Epithelial cell of esophagus (primary cell): ENCODE data around the gene DDX60.
"Not testable (repeated sequence)": the region's sequence is repeated elsewhere in the genome, so short reads cannot be mapped to it uniquely, and the experiment has no call there.

Experiments used
- DNase-seq: peaks from one replicate; pipeline ENCODE4 v3.0.0; 2010; ENCODE audit warnings: low read depth
- H3K4me3 ChIP-seq: 2 replicates; pipeline ENCODE4 v1.5.1; 2011; ENCODE audit warnings: mild to moderate bottlenecking, low read length, control low read depth
- CTCF ChIP-seq: IDR thresholded peaks from 2 replicates; pipeline ENCODE4 v1.5.1; 2011; ENCODE audit warnings: low read depth, mild to moderate bottlenecking, low read length, control low read depth, inconsistent platforms; ENCODE audit not compliant: insufficient read depth; ENCODE audit errors: missing control alignments

DDX60 gene

DNA sequence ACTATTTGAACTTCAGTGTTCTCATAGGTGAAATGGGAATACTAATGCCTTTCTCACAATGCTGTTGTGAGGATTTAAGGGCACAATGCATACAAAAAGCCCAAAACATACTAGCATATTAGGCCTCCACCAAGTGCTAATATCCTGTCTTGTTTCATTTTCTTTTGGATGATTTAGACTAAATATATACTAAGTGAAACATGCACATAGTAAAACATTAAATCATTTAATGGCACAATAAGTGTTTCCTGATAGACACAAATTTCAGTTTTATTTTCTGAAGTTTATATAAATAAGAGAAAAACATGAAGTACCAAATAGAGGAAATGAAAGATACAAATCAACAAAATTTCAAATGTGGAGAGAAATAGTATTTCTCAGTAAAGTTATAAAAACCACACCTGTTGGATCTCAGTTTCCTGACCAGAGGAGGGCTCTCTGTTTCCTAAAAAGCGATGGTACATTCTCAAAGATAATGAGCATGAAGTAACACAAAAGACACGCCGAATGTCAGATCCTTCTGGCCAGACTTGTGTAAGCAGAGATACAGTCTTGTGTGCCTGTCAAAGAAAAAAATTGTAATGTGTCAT, 25.1 kb downstream of the DDX60 start:
- no peak for DNase-seq
- no peak for TF ChIP-seq CTCF
- no peak overlapping the region for H3K4me3 ChIP-seq

- DNase-seq = no peak
- H3K4me3 ChIP-seq = no peak overlapping the region
- TF ChIP-seq CTCF = no peak
These were observed 27.3 kb downstream of the DDX60 start for GRCh38 chr4:168291242-168291641.

GRCh38 chr4:168285850-168286249, 32.7 kb downstream of the DDX60 start:
- DNase-seq, H3K4me3 ChIP-seq: not testable (repeated sequence)

- no peak for TF ChIP-seq CTCF
- DNase-seq = no peak
- no peak overlapping the region for H3K4me3 ChIP-seq
These were observed 39.0 kb downstream of the DDX60 start for GRCh38 chr4:168279556-168279955.

GRCh38 chr4:168275836-168276235, 42.7 kb downstream of the DDX60 start:
- no peak overlapping the region for H3K4me3 ChIP-seq
- no peak for TF ChIP-seq CTCF
- DNase-seq = no peak

- no peak for TF ChIP-seq CTCF
- no peak for DNase-seq
These were observed 43.7 kb downstream of the DDX60 start for GRCh38 chr4:168274871-168275270.

DNA sequence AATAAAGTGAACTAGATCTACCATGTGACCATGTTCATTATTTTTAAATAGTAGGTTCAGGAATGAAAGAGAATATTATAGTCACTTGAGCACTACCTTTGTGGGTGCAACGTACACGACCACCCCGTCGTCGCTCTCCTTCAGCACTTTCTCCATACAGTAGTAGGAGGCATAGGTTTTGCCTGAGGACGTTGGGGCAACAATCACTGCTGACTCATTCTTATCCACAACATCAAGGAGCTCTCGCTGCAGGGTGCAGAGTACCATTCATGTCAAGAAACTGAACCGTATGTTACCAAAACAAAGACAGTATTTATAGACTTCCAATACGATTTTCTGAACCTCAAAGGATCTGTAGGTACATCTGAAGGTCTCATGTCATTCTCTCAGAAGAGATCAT, 44.7 kb downstream of the DDX60 start:
- peak; percentile 43 for DNase-seq
- no peak for TF ChIP-seq CTCF
- no peak overlapping the region for H3K4me3 ChIP-seq

More at GRCh38 chr4:168274871-168275270, 43.7 kb downstream of the DDX60 start:
- H3K4me3 ChIP-seq = no peak overlapping the region

GRCh38 chr4:168272488-168272887, 46.1 kb downstream of the DDX60 start:
- no peak for TF ChIP-seq CTCF
- DNase-seq = no peak
- no peak overlapping the region for H3K4me3 ChIP-seq
